HUES48 (cell line): ENCODE data around the gene SUV39H1.

Source experiments
- H3K27ac ChIP-seq: one replicate; pipeline ENCODE4 v1.7.0; 2013; ENCODE audit warnings: low read depth, low read length, inconsistent platforms
- H3K27me3 ChIP-seq: 2 replicates; pipeline ENCODE4 v1.6.1; 2013; ENCODE audit warnings: mild to moderate bottlenecking, low read length; ENCODE audit not compliant: control insufficient read depth, insufficient read depth
- H3K36me3 ChIP-seq: 2 replicates; pipeline ENCODE4 v1.6.1; 2013; ENCODE audit warnings: low read length; ENCODE audit not compliant: control insufficient read depth, insufficient read depth
- H3K4me1 ChIP-seq: 2 replicates; pipeline ENCODE4 v1.6.1; 2013; ENCODE audit warnings: mild to moderate bottlenecking, low read length; ENCODE audit not compliant: control insufficient read depth, insufficient read depth
- H3K4me3 ChIP-seq: 2 replicates; pipeline ENCODE4 v1.5.1; 2013; ENCODE audit warnings: mild to moderate bottlenecking, low read depth, low read length
- H3K9ac ChIP-seq: 2 replicates; pipeline ENCODE4 v1.6.1; 2013; ENCODE audit warnings: mild to moderate bottlenecking, low read depth, low read length, moderate library complexity
- H3K9me3 ChIP-seq: 2 replicates; pipeline ENCODE4 v1.6.1; 2013; ENCODE audit warnings: low read length; ENCODE audit not compliant: control insufficient read depth, insufficient read depth

SUV39H1 gene

GRCh38 chrX:48715072-48715471 lies 18.5 kb downstream of the SUV39H1 start:
- H3K4me3 ChIP-seq: no peak overlapping the region
- no peaks in the 10 kb centered on the region for H3K4me1 ChIP-seq
- no peak overlapping the region for H3K9ac ChIP-seq
- H3K27ac ChIP-seq: no peak overlapping the region
- no peaks in the 10 kb centered on the region for H3K36me3 ChIP-seq
- H3K27me3 ChIP-seq: peaks cover 6% of the 10 kb centered on the region; the same call in 1 of the 2 replicates
- H3K9me3 ChIP-seq: peaks cover 64% of the 10 kb centered on the region

GRCh38 chrX:48715876-48716502 lies 19.5 kb downstream of the SUV39H1 start:
- H3K4me3 ChIP-seq: no peak overlapping the region
- no peaks in the 10 kb centered on the region for H3K4me1 ChIP-seq
- H3K9ac ChIP-seq: no peak overlapping the region
- peaks cover 62% of the 10 kb centered on the region for H3K9me3 ChIP-seq
- no peak overlapping the region for H3K27ac ChIP-seq
- peaks cover 6% of the 10 kb centered on the region; the same call in 1 of the 2 replicates for H3K27me3 ChIP-seq
- H3K36me3 ChIP-seq: no peaks in the 10 kb centered on the region

- no peak overlapping the region for H3K4me3 ChIP-seq
- no peaks in the 10 kb centered on the region for H3K36me3 ChIP-seq
- no peaks in the 10 kb centered on the region for H3K27me3 ChIP-seq
- no peak overlapping the region for H3K9ac ChIP-seq
- peaks cover 56% of the 10 kb centered on the region for H3K9me3 ChIP-seq
- no peaks in the 10 kb centered on the region for H3K4me1 ChIP-seq
- no peak overlapping the region for H3K27ac ChIP-seq
Observed at GRCh38 chrX:48719958-48720357, 23.4 kb downstream of the SUV39H1 start.

- H3K4me3 ChIP-seq: no peak overlapping the region
- H3K9ac ChIP-seq: no peak overlapping the region
- no peaks in the 10 kb centered on the region for H3K4me1 ChIP-seq
- no peaks in the 10 kb centered on the region for H3K36me3 ChIP-seq
- no peak overlapping the region for H3K27ac ChIP-seq
- peaks cover 58% of the 10 kb centered on the region for H3K9me3 ChIP-seq
- no peaks in the 10 kb centered on the region for H3K27me3 ChIP-seq
Observed at GRCh38 chrX:48720577-48721250, 24.2 kb downstream of the SUV39H1 start.

- peaks cover 56% of the 10 kb centered on the region for H3K9me3 ChIP-seq
- H3K27ac ChIP-seq: no peak overlapping the region
- no peaks in the 10 kb centered on the region for H3K27me3 ChIP-seq
- no peaks in the 10 kb centered on the region for H3K4me1 ChIP-seq
- no peak overlapping the region for H3K4me3 ChIP-seq
- no peak overlapping the region for H3K9ac ChIP-seq
- no peaks in the 10 kb centered on the region for H3K36me3 ChIP-seq
Observed at GRCh38 chrX:48721916-48722315, 25.4 kb downstream of the SUV39H1 start.

- Histone ChIP-seq H3K9ac (no peak overlapping the region), H3K4me3 (no peak overlapping the region), H3K4me1 (no peaks in the 10 kb centered on the region), H3K36me3 (no peaks in the 10 kb centered on the region), H3K27ac (no peak overlapping the region), H3K9me3 (peaks cover 53% of the 10 kb centered on the region), H3K27me3 (no peaks in the 10 kb centered on the region)
Observed at GRCh38 chrX:48726596-48726995, 30.1 kb downstream of the SUV39H1 start.

- H3K27ac ChIP-seq: no peak overlapping the region
- H3K4me3 ChIP-seq: no peak overlapping the region
- no peak overlapping the region for H3K9ac ChIP-seq
- no peaks in the 10 kb centered on the region for H3K4me1 ChIP-seq
- no peaks in the 10 kb centered on the region for H3K36me3 ChIP-seq
- no peaks in the 10 kb centered on the region for H3K27me3 ChIP-seq
- H3K9me3 ChIP-seq: peaks cover 47% of the 10 kb centered on the region
Observed at GRCh38 chrX:48728653-48729052, 32.1 kb downstream of the SUV39H1 start.

GRCh38 chrX:48736303-48736702 lies 39.8 kb downstream of the SUV39H1 start:
- no peaks in the 10 kb centered on the region for H3K36me3 ChIP-seq
- peaks cover 31% of the 10 kb centered on the region for H3K9me3 ChIP-seq
- no peaks in the 10 kb centered on the region for H3K27me3 ChIP-seq
- no peak overlapping the region for H3K27ac ChIP-seq
- no peaks in the 10 kb centered on the region for H3K4me1 ChIP-seq
- H3K4me3 ChIP-seq: peak overlapping the region; percentile 27; the same call in 1 of the 2 replicates
- H3K9ac ChIP-seq: no peak overlapping the region

GRCh38 chrX:48736878-48737212 lies 40.3 kb downstream of the SUV39H1 start:
- H3K9me3 ChIP-seq: peaks cover 33% of the 10 kb centered on the region
- no peak overlapping the region for H3K27ac ChIP-seq
- H3K4me3 ChIP-seq: peak overlapping the region; percentile 27
- no peaks in the 10 kb centered on the region for H3K36me3 ChIP-seq
- H3K9ac ChIP-seq: no peak overlapping the region
- H3K4me1 ChIP-seq: no peaks in the 10 kb centered on the region
- H3K27me3 ChIP-seq: no peaks in the 10 kb centered on the region

GRCh38 chrX:48737213-48737938 lies 40.8 kb downstream of the SUV39H1 start:
- peak overlapping the region; percentile 67 for H3K9ac ChIP-seq
- H3K27ac ChIP-seq: peak overlapping the region; percentile 94
- peaks cover 35% of the 10 kb centered on the region for H3K9me3 ChIP-seq
- no peaks in the 10 kb centered on the region for H3K36me3 ChIP-seq
- no peaks in the 10 kb centered on the region for H3K4me1 ChIP-seq
- H3K27me3 ChIP-seq: no peaks in the 10 kb centered on the region
- peak overlapping the region; percentile 79 for H3K4me3 ChIP-seq

- Histone ChIP-seq H3K4me1 (no peaks in the 10 kb centered on the region), H3K27me3 (no peaks in the 10 kb centered on the region), H3K36me3 (no peaks in the 10 kb centered on the region), H3K4me3 (peak overlapping the region; percentile 79), H3K9ac (peak overlapping the region; percentile 67; the same call in 1 of the 2 replicates), H3K27ac (peak overlapping the region; percentile 94), H3K9me3 (peaks cover 35% of the 10 kb centered on the region)
Observed at GRCh38 chrX:48737940-48738339, 41.4 kb downstream of the SUV39H1 start.
